K562 (cell line): Measurements from ENCODE around the gene TCIRG1. TPM values are rescaled to one million over a fixed set of nuclear protein-coding genes. Genes with fewer than 3 reads are reported as not detected.
A peak's percentile ranks its signal among the peaks of the same experiment; 100 is the strongest.

Experiments
- ATAC-seq: fragments of 200-7000 bp; cut with Tn5 transposase; 3 replicates; pipeline ENCODE4 v1.9.1; 2020; ENCODE audit warnings: moderate library complexity
- Bru-seq: library from RNA; stranded (reverse); fragments of 400-500 nt; gene quantifications from one replicate; lab custom pipeline; 2021; lab: Mats Ljungman, UMichigan
- BruChase-seq, 2 experiments: library from RNA; stranded (reverse); fragments of 400-500 nt; gene quantifications; one replicate each; lab custom pipeline; 2021; lab: Mats Ljungman, UMichigan
- BruUV-seq: library from RNA; stranded (reverse); fragments of 400-500 nt; replicated peaks from 2 replicates; lab custom pipeline; 2021; lab: Mats Ljungman, UMichigan
- CTCF ChIA-PET: fragments of 300-600 bp; formaldehyde crosslinking; extraction: SDS; loops from one replicate; lab custom pipeline; 2021; ENCODE audit warnings: low intra/inter-chr PET ratio; lab: Yijun Ruan, JAX
- POLR2A ChIA-PET: fragments of 300-600, 350-650 bp; sonication (Branson Sonifier 250); formaldehyde crosslinking; extraction: SDS; loops from one replicate; lab custom pipeline; 2021; ENCODE audit warnings: antibody characterized with exemption, inconsistent platforms; lab: Yijun Ruan, JAX
- DNase-seq, 4 experiments: peaks; one replicate each; pipeline versions ENCODE4 v3.0.0 to v3.0.0-alpha.2; 2011 to 2018; ENCODE audit warnings: low spot score in 3 of 4, mixed read lengths in 3 of 4; ENCODE audit errors: extremely low read depth in 1 of 4
- FAIRE-seq: peaks from 2 replicates; lab custom pipeline; 2011; peaks lifted over from hg19 to GRCh38; lab: Jason Lieb, UNC
- H2AFZ ChIP-seq: 2 replicates; pipeline ENCODE4 v1.6.0; 2011; ENCODE audit warnings: low read depth, low read length, control low read depth, inconsistent platforms
- H3K27ac ChIP-seq: fragments of 200-600 bp; 3 replicates; pipeline ENCODE4 v1.8.0; 2011; ENCODE audit warnings: low read depth, mild to moderate bottlenecking, control low read depth, inconsistent platforms, low read length, moderate library complexity, mixed read lengths; ENCODE audit errors: extremely low read depth
- H3K27me3 ChIP-seq, 2 experiments: fragments of 300-600 bp in 1 of 2; 2 replicates in 1 of 2; 3 replicates in 1 of 2; pipeline versions ENCODE4 v1.6.0 to v1.8.0; 2011; ENCODE audit warnings: inconsistent platforms in 2 of 2, low read length in 2 of 2, mild to moderate bottlenecking in 1 of 2, mixed read lengths in 1 of 2, moderate library complexity in 1 of 2; ENCODE audit not compliant: control insufficient read depth in 2 of 2, insufficient read depth in 2 of 2
- H3K36me3 ChIP-seq: fragments of 300-600 bp; 3 replicates; pipeline ENCODE4 v1.8.0; 2011; ENCODE audit warnings: mild to moderate bottlenecking, low read length, inconsistent platforms; ENCODE audit not compliant: control insufficient read depth, insufficient read depth
- H3K4me1 ChIP-seq, 2 experiments: fragments of 200-600 bp in 1 of 2; replicated peaks in 1 of 2; 2 replicates in 1 of 2; 3 replicates in 1 of 2; pipeline versions ENCODE4 v1.5.1 to v1.8.0; 2011; ENCODE audit warnings: inconsistent platforms in 2 of 2, low read length in 2 of 2, mild to moderate bottlenecking in 1 of 2, mixed read lengths in 1 of 2, moderate library complexity in 1 of 2; ENCODE audit not compliant: control insufficient read depth in 2 of 2, insufficient read depth in 2 of 2
- H3K4me2 ChIP-seq: 2 replicates; pipeline ENCODE4 v1.6.1; 2011; ENCODE audit warnings: low read length, control low read depth, inconsistent platforms, mixed read lengths; ENCODE audit not compliant: insufficient read depth
- H3K4me3 ChIP-seq: fragments of 200-600 bp; sonication (generic), shearing (Covaris generic); 2 replicates; pipeline ENCODE4 v1.5.1; 2016; ENCODE audit warnings: control low read depth, inconsistent platforms
- H3K79me2 ChIP-seq: fragments of 200-600 bp; 3 replicates; pipeline ENCODE4 v1.8.0; 2011; ENCODE audit warnings: low read length, inconsistent platforms; ENCODE audit not compliant: control insufficient read depth, insufficient read depth
- H3K9ac ChIP-seq, 2 experiments: 2 replicates each; pipeline versions ENCODE4 v1.6.0 to v1.6.1; 2011; ENCODE audit warnings: low read depth in 2 of 2, low read length in 2 of 2, control low read depth in 1 of 2, inconsistent platforms in 1 of 2, mild to moderate bottlenecking in 1 of 2, mixed read lengths in 1 of 2; ENCODE audit not compliant: insufficient read depth in 1 of 2
- H3K9me1 ChIP-seq: one replicate; pipeline ENCODE4 v1.6.0; 2011; ENCODE audit warnings: inconsistent platforms, mild to moderate bottlenecking, low read length, moderate library complexity; ENCODE audit not compliant: control insufficient read depth, insufficient read depth
- H3K9me3 ChIP-seq: replicated peaks from 2 replicates; pipeline ENCODE4 v1.5.1; 2011; ENCODE audit warnings: low read depth, low read length, inconsistent platforms; ENCODE audit not compliant: control insufficient read depth, insufficient read depth
- H4K20me1 ChIP-seq: replicated peaks from 2 replicates; pipeline ENCODE4 v1.6.1; 2011; ENCODE audit warnings: low read length, inconsistent platforms, mixed read lengths; ENCODE audit not compliant: control insufficient read depth, insufficient read depth
- ARID1B ChIP-seq: fragments of 450-650 bp; IDR thresholded peaks from 2 replicates; pipeline ENCODE4 v1.6.1; 2016; ENCODE audit warnings: antibody characterized with exemption, mild to moderate bottlenecking, inconsistent platforms
- CAMTA2 ChIP-seq: fragments of 250-450 bp; sonication (Bioruptor Pico); conservative IDR thresholded peaks from 2 replicates; pipeline ENCODE4 v1.5.1; 2022
- FOSL1 ChIP-seq: fragments of 200-800 bp; sonication (Bioruptor generic); conservative IDR thresholded peaks from 2 replicates; pipeline ENCODE4 v1.6.1; 2016; ENCODE audit warnings: missing genetic modification characterization, missing compliant biosample characterization
- FOXP1 ChIP-seq: sonication (generic); formaldehyde crosslinking; IDR thresholded peaks from 2 replicates; pipeline ENCODE4 v1.8.0; 2022; ENCODE audit warnings: mild to moderate bottlenecking, missing genetic modification reagents
- GATAD2B ChIP-seq: fragments of 450-650 bp; IDR thresholded peaks from 2 replicates; pipeline ENCODE4 v1.6.1; 2017; ENCODE audit warnings: mild to moderate bottlenecking, borderline replicate concordance
- GTF2F1 ChIP-seq: IDR thresholded peaks from 2 replicates; pipeline ENCODE4 v1.6.1; 2011; ENCODE audit warnings: low read depth, low read length, improper control_type of control experiment
- HDGF ChIP-seq: fragments of 450-650 bp; IDR thresholded peaks from 2 replicates; pipeline ENCODE4 v1.6.1; 2016
- HEY1 ChIP-seq: fragments of 250-450 bp; sonication (Bioruptor Pico); IDR thresholded peaks from 2 replicates; pipeline ENCODE4 v1.5.0; 2020; ENCODE audit warnings: mild to moderate bottlenecking, moderate library complexity, borderline replicate concordance
- MTA3 ChIP-seq: fragments of 450-650 bp; formaldehyde crosslinking; IDR thresholded peaks from 2 replicates; pipeline ENCODE4 v1.6.1; 2017; ENCODE audit warnings: mild to moderate bottlenecking, borderline replicate concordance
- MYC ChIP-seq, 2 experiments: fragments of 250-450 bp in 1 of 2; sonication (Bioruptor Pico) in 1 of 2; IDR thresholded peaks; 2 replicates each; pipeline versions ENCODE4 v1.5.1 to v1.6.1; 2012 to 2021; ENCODE audit warnings: low read depth in 2 of 2, borderline replicate concordance in 1 of 2, improper control_type of control experiment in 1 of 2, low read length in 1 of 2, mild to moderate bottlenecking in 1 of 2, moderate library complexity in 1 of 2
- NCOA1 ChIP-seq: fragments of 450-650 bp; IDR thresholded peaks from 2 replicates; pipeline ENCODE4 v1.6.1; 2016; ENCODE audit warnings: low read depth
- POLR2A ChIP-seq: fragments of 450-650 bp; conservative IDR thresholded peaks from 2 replicates; pipeline ENCODE4 v1.6.1; 2016
- SLC30A9 ChIP-seq: fragments of 250-450 bp; sonication (Bioruptor Pico); IDR thresholded peaks from 2 replicates; pipeline ENCODE4 v1.8.0; 2022; ENCODE audit warnings: mild to moderate bottlenecking, moderate library complexity
- SMARCA5 ChIP-seq: fragments of 450-650 bp; IDR thresholded peaks from 2 replicates; pipeline ENCODE4 v1.6.1; 2016
- TCF15 ChIP-seq: fragments of 250-450 bp; sonication (Bioruptor Pico); IDR thresholded peaks from 2 replicates; pipeline ENCODE4 v1.8.0; 2022; ENCODE audit warnings: moderate library complexity, mild to moderate bottlenecking, inconsistent platforms
- XRCC3 ChIP-seq: fragments of 450-650 bp; IDR thresholded peaks from 2 replicates; pipeline ENCODE4 v1.6.1; 2017; ENCODE audit warnings: mild to moderate bottlenecking, moderate library complexity
- ZKSCAN1 ChIP-seq: fragments of 150-350 bp; IDR thresholded peaks from 2 replicates; pipeline ENCODE4 v1.6.1; 2016; ENCODE audit warnings: low read depth, low read length
- ZNF431 ChIP-seq: sonication (generic); formaldehyde crosslinking; IDR thresholded peaks from 2 replicates; pipeline ENCODE4 v1.8.0; 2022; ENCODE audit warnings: mild to moderate bottlenecking, missing genetic modification reagents
- WGBS: fragments of 100-300 bp; shearing (Covaris generic); methylation state at CpG from one replicate; pipeline ENCODE4 v1.1.6; 2016; ENCODE audit warnings: low coverage, mixed read lengths; ENCODE audit not compliant: insufficient coverage; ENCODE audit errors: missing lambda C conversion rate; 5-methylcytosine and 5-hydroxymethylcytosine counted together
- in situ Hi-C: fragments of 300-500 bp; cut with MboI; formaldehyde crosslinking; loops from 4 replicates; pipeline ENCODE4 v1.15.0; 2018; ENCODE audit warnings: inconsistent platforms, mixed read lengths
- intact Hi-C: fragments of 100-400 bp; cut with micrococcal nuclease; formaldehyde crosslinking; loops from 2 replicates; pipeline ENCODE4 v1.14.2; 2022
- long read RNA-seq, 3 experiments: library from polyadenylated mRNA in 2 of 3; library from RNA in 1 of 3; unstranded in 2 of 3; stranded (forward) in 1 of 3; transcript quantifications; one replicate each; pipeline ENCODE4 v2.0.0, GENCODE V29; 2019 to 2022
- polyA minus RNA-seq, 3 experiments: library from RNA; depleted of rRNA, polyadenylated mRNA; stranded (reverse); fragments of >200 nt; gene quantifications; 2 replicates each; pipeline ENCODE4 v1.2.3, GENCODE V29; 2011
- polyA plus RNA-seq, 8 experiments: library from polyadenylated mRNA; depleted of rRNA in 4 of 8; stranded (reverse) in 5 of 8; unstranded in 3 of 8; fragments of >200 nt; fragmentation: Nextera tagmentation in 2 of 8; fragmentation: Illumina TruSeq in 1 of 8; extraction: Ambion mirVana in 2 of 8; extraction: Trizol in 1 of 8; gene quantifications; 2 replicates each; pipeline versions ENCODE4 v1.2.1 to v1.2.3, GENCODE V29; 2011 to 2014; ENCODE audit warnings: inconsistent platforms in 1 of 8, missing spikeins in 1 of 8
- total RNA-seq, 7 experiments: library from RNA; depleted of rRNA in 6 of 7; stranded (reverse); fragments of >200 nt in 6 of 7; fragmentation: Illumina TruSeq in 2 of 7; extraction: Trizol in 2 of 7; gene quantifications; 2 replicates each; pipeline versions ENCODE4 v1.2.1 to v1.2.3, GENCODE V29; 2011 to 2021; ENCODE audit warnings: low replicate concordance in 1 of 7

TCIRG1 gene
- total RNA-seq (2011; cell fraction: chromatin; rRNA removed; ENCODE audit: low replicate concordance), result 106 and 531 TPM in 2 replicates
- total RNA-seq (2011; cell fraction: nucleolus; rRNA removed), result 492 and 517 TPM in 2 replicates
- total RNA-seq (2011; cell fraction: nucleoplasm; rRNA removed), result 190 and 232 TPM in 2 replicates
- 78.0 and 82.8 TPM in 2 replicates for total RNA-seq (2014; rRNA removed)
- 2.5 and 5.5 TPM in 2 replicates for total RNA-seq (2014; rRNA removed; fragmentation: Illumina TruSeq; extraction: Trizol)
- 24.4 and 28.7 TPM in 2 replicates for total RNA-seq (2015; rRNA removed; fragmentation: Illumina TruSeq; extraction: Trizol)
- 96.4 and 108 TPM in 2 replicates for total RNA-seq (2021)
- 31.1 and 72.7 TPM in 2 replicates for polyA plus RNA-seq (2011; rRNA removed)
- 56.1 and 92.6 TPM in 2 replicates for polyA plus RNA-seq (2011; cell fraction: cytosol; rRNA removed)
- polyA plus RNA-seq (2011; cell fraction: nucleus; rRNA removed), result 923 and 1,215 TPM in 2 replicates
- 55.4 and 115 TPM in 2 replicates for polyA plus RNA-seq (2012)
- polyA plus RNA-seq (2014; fragmentation: Illumina TruSeq; extraction: Trizol), result 13.1 and 33.3 TPM in 2 replicates
- polyA plus RNA-seq (2014; fragmentation: Nextera tagmentation; extraction: Ambion mirVana), result 1 to 10 TPM in 1 of 2 experiments, under 1 TPM in 1; 0.49 to 1.9 TPM
- 113 and 143 TPM in 2 replicates for polyA plus RNA-seq (2014; rRNA removed)
- 9.7 and 11.0 TPM in 2 replicates for polyA minus RNA-seq (2011; rRNA and poly(A)+ RNA removed)
- 28.2 and 33.0 TPM in 2 replicates for polyA minus RNA-seq (2011; cell fraction: cytosol; rRNA and poly(A)+ RNA removed)
- polyA minus RNA-seq (2011; cell fraction: nucleus; rRNA and poly(A)+ RNA removed), result 139 and 154 TPM in 2 replicates
- percentile 70 among the genes with signal in this experiment for Bru-seq, nascent RNA
- BruChase-seq, experiment 1, labeled RNA remaining after a 2-hour chase, result percentile 56 among the genes with signal in this experiment
- BruChase-seq, experiment 2, labeled RNA remaining after a 6-hour chase, result percentile 63 among the genes with signal in this experiment
- long read RNA-seq, experiment 1, transcript TCIRG1-201 (20 exons, 2,677 nt), result major isoform, 14 of 174 reads
- long read RNA-seq, experiment 1, partial matches to known transcripts, result 110 of 174 reads
- long read RNA-seq, experiment 1, other reads (novel, unspliced or antisense), result 41 of 174 reads
- long read RNA-seq, experiment 2, partial matches to known transcripts, result 12 of 38 reads
- long read RNA-seq, experiment 2, other reads (novel, unspliced or antisense), result 22 of 38 reads
- long read RNA-seq, experiment 3, transcript TCIRG1-201 (20 exons, 2,677 nt), result major isoform, 6 of 14 reads
- long read RNA-seq, experiment 3, partial matches to known transcripts, result 2 of 14 reads
- long read RNA-seq, experiment 3, other reads (novel, unspliced or antisense), result 6 of 14 reads

GRCh38 chr11:68038718-68039525, at the start of gene TCIRG1:
Gene TCIRG1 (plus strand): TSS chr11:68039025. CDS start chr11:68041272, 2,247 bp downstream.
- Histone ChIP-seq H4K20me1 (no peaks in the 10 kb centered on the region), H3K36me3 (peaks cover 44% of the 10 kb centered on the region; the same call in 2 of the 3 replicates), H3K4me2 (peak within 1 kb of the TSS; percentile 74), H3K27me3 (no peaks in the 10 kb centered on the region), H3K79me2 (peaks cover 37% of the 10 kb centered on the region), H2AFZ (peak within 1 kb of the TSS; percentile 95), H3K9ac (peak within 1 kb of the TSS; percentile 72 to 90), H3K4me1 (peaks cover 44 to 81% of the 10 kb centered on the region in 2 experiments), H3K9me3 (no peaks in the 10 kb centered on the region), H3K9me1 (no peaks in the 10 kb centered on the region), H3K4me3 (peak within 1 kb of the TSS; percentile 92), H3K27ac (peak within 1 kb of the TSS; percentile 83)
- intact Hi-C loops, result no loop called here
- in situ Hi-C loops, result no loop called here
- 3% methylated on average over 43 of the region's 51 CpGs for WGBS
- ChIA-PET CTCF (no interaction called here), POLR2A (interaction anchor here (0.6 to 4.9 kb wide), 9 partner anchors 7 to 622 kb away, joined by 3 to 55 read pairs (median 5); no protein-coding TSS in a partner anchor)
- DNase-seq (peak; percentile 90 to 94 (median 92)), ATAC-seq (peak; percentile 80), FAIRE-seq (peak; percentile 74)
- BruUV-seq, result TSS peak; percentile 54
- TF ChIP-seq MTA3, result no peak; the same call in 1 of the 2 replicates
- TF ChIP-seq MYC (IDR thresholded peaks at IDR 0.05; ENCODE audit: low read depth, low read length), result no peak; the same call in 1 of the 2 replicates
- 0 out of 2 replicates have a peak, but pooled peaks have one; percentile 38 for TF ChIP-seq MYC (CRISPR knock-in tag; IDR thresholded peaks at IDR 0.05; ENCODE audit: borderline replicate concordance, low read depth)
- TF ChIP-seq TCF15 (CRISPR knock-in tag), result no peak
- no peak for TF ChIP-seq NCOA1
- no peak for TF ChIP-seq CAMTA2 (CRISPR knock-in tag)
- TF ChIP-seq ARID1B, result 0 out of 2 replicates have a peak, but pooled peaks have one; percentile 6
- no peak for TF ChIP-seq HEY1 (CRISPR knock-in tag)
- TF ChIP-seq POLR2A, result peak; percentile 83
- TF ChIP-seq XRCC3, result no peak
- TF ChIP-seq GTF2F1, result no peak
- TF ChIP-seq FOSL1 (tag), result peak; percentile 2; the same call in 1 of the 2 replicates
- no peak for TF ChIP-seq ZNF431
- peak; percentile 47; the same call in 1 of the 2 replicates for TF ChIP-seq GATAD2B
- no peak for TF ChIP-seq SLC30A9
- TF ChIP-seq ZKSCAN1, result 0 out of 2 replicates have a peak, but pooled peaks have one; percentile 34
- peak; percentile 98 for TF ChIP-seq SMARCA5
- TF ChIP-seq HDGF, result peak; percentile 94
- peak; percentile 72; the same call in 1 of the 2 replicates for TF ChIP-seq FOXP1 (CRISPR knock-in tag)
